GM18519 (cell line): Measurements from ENCODE around the gene VDR.

ENCODE experiments used
- ATAC-seq: cut with Tn5 transposase; IDR thresholded peaks from one replicate; pipeline ENCODE4 v1.9.1; 2021; ENCODE audit warnings: mild to moderate bottlenecking, moderate library complexity; ENCODE audit not compliant: unreplicated experiment, low FRiP score

Gene VDR

GRCh38 chr12:47896022-47896421, 8.8 kb downstream of the VDR start:
- ATAC-seq, result no peak

- no peak for ATAC-seq
Measured at GRCh38 chr12:47894652-47895051, 10.1 kb downstream of the VDR start.

- no peak for ATAC-seq
Measured at GRCh38 chr12:47894068-47894467, 10.7 kb downstream of the VDR start.

GRCh38 chr12:47892819-47893218, 12.0 kb downstream of the VDR start:
- ATAC-seq, result no peak

- ATAC-seq, result no peak
Measured at GRCh38 chr12:47891356-47891755, 13.4 kb downstream of the VDR start.

GRCh38 chr12:47889040-47889439, 15.8 kb downstream of the VDR start:
- ATAC-seq, result peak; percentile 52

- no peak for ATAC-seq
Measured at GRCh38 chr12:47888153-47888819, 16.5 kb downstream of the VDR start.

- no peak for ATAC-seq
Measured at GRCh38 chr12:47887529-47887928, 17.3 kb downstream of the VDR start.

- no peak for ATAC-seq
Measured at GRCh38 chr12:47886510-47887240, 18.1 kb downstream of the VDR start.

GRCh38 chr12:47885566-47885965, 19.2 kb downstream of the VDR start:
- ATAC-seq, result no peak

- no peak for ATAC-seq
Measured at GRCh38 chr12:47885012-47885501, 19.7 kb downstream of the VDR start.

GRCh38 chr12:47884501-47884900, 20.3 kb downstream of the VDR start:
- no peak for ATAC-seq

- ATAC-seq, result no peak
Measured at GRCh38 chr12:47883663-47884195, 21.1 kb downstream of the VDR start.

- peak; percentile 58 for ATAC-seq
Measured at GRCh38 chr12:47882781-47883546, 21.8 kb downstream of the VDR start.

GRCh38 chr12:47881826-47882427, 22.9 kb downstream of the VDR start:
- no peak for ATAC-seq

GRCh38 chr12:47881051-47881450, 23.7 kb downstream of the VDR start:
- ATAC-seq, result no peak

- ATAC-seq, result no peak
Measured at GRCh38 chr12:47878918-47879481, 25.8 kb downstream of the VDR start.

- ATAC-seq, result no peak
Measured at GRCh38 chr12:47878293-47878917, 26.4 kb downstream of the VDR start.

- ATAC-seq, result no peak
Measured at GRCh38 chr12:47877081-47877480, 27.7 kb downstream of the VDR start.

- no peak for ATAC-seq
Measured at GRCh38 chr12:47876440-47876960, 28.3 kb downstream of the VDR start.
